Activated CD8-positive, alpha-beta memory T cell treated with anti-CD3 and anti-CD28 coated beads, Interleukin-2, amount 50 U/mL, for 24 hours (primary cell): ENCODE measurements around the gene ACVRL1.

Experiments
- DNase-seq: peaks from one replicate; pipeline ENCODE4 v3.0.0-alpha.2; 2020; ENCODE audit errors: extremely low read depth

ACVRL1 gene

DNA sequence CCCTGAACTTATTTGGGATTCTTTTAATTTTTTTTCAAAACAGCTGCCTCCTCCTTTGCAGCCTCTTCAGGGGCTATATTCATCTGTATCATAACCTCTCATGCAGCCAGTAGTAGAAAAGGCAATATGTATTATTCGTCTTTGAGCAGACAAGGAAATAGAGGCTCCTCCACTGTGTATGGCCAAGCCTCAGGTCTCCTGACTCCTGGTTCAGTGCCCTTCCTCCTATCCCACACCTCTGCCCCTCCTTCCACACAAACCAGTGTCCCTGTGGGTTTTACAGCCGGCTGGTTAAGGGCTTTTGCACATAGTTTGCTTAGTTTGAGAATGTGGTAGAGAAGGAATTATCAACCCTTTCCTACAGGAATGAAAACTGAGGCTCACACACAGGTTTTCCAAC lies 8.8 kb upstream of the ACVRL1 start:
- DNase-seq, result no peak

DNA sequence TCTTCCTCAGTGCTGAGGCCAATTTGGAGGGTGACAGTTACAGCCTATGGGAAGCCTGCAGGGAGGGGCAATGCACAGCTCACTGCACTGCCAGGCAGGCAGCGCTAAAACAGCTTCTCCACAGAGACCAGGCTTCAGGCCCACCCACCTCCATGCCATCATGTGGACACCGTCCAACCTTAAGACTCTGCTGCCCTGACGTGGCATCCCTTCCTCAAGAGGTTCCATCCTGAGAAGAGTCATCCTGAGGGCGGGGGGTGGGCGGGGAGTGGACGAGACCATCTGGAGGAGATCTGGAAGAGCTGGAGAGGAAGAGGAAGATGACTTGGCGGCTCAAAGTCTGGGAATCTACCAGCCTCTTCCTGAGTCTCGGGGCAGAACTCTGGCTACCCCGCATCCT lies 8.4 kb upstream of the ACVRL1 start:
- no peak for DNase-seq

DNA sequence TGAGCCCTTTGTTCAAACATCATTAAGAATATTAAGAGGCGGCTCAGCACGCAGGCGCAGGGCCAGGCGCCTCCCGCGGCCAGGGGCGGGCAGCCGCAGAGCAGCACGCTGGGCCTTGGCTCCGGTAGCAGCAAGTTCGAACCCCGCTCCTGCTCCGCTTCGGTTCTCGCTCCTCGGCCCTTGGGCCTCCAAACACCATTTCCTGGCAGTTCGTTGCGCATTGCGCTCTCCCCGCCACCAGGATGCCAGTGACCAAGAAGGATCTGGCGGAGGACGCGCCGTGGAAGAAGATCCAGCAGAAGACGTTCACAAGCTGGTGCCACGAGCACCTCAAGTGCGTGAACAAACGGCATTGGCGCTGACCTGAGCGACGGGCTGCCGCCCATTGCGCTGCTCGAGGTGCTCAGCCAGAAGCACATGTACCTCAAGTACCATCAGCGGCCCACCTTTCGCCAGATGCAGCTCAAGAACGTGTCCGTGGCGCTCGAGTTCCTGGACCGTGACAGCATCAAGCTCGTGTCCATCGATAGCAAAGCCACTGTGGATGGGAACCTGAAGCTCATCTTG lies 6.9 kb upstream of the ACVRL1 start:
- DNase-seq, result no peak

DNA sequence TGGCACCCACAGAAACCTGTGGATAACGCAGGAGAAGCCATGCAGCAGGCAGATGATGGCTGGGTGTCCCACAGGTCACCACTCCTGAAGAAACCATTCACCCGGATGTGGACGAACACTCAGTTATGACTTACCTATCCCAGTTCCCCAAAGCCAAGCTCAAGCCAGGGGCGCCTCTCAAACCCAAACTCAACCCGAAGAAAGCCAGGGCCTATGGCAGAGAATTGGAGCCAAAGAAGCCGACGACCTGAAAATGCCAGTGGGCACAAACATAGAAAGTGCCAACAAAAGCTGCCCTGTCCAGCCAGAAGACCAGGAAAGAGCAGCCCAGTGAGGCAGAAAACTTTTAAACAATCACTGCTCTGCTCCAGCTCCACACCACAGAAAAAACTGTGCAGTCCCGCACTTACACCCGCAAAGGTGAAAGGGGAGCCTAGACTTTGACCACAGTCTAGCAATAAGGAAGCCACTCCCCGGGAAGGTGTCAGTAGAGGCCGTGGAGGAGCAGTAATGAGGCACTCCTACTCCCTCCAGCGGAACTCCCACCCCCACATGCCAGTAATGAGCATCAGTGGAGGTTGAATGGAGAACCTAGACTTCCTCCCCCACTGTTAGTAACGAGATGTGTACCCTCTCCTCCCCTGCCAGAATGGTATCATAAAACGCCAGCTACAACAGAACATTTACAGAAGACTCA lies 6.0 kb upstream of the ACVRL1 start:
- no peak for DNase-seq

DNA sequence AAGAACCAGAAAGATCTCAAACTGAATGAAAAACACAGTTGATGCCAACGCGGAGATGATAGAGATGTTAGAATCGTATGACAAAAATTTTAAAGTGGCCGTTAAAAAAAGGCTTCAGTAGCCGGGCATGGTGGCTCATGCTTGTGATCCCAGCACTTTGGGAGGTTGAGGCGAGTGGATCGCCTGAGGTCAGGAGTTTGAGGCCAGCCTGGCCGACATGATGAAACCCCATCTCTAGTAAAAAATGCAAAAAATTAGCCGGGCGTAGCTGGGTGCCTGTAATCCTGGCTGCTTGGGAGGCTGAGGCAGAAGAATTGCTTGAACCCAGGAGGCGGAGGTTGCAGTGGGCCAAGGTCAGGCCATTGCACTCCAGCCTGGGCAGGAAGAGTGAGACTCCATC lies 5.4 kb upstream of the ACVRL1 start:
- no peak for DNase-seq

DNA sequence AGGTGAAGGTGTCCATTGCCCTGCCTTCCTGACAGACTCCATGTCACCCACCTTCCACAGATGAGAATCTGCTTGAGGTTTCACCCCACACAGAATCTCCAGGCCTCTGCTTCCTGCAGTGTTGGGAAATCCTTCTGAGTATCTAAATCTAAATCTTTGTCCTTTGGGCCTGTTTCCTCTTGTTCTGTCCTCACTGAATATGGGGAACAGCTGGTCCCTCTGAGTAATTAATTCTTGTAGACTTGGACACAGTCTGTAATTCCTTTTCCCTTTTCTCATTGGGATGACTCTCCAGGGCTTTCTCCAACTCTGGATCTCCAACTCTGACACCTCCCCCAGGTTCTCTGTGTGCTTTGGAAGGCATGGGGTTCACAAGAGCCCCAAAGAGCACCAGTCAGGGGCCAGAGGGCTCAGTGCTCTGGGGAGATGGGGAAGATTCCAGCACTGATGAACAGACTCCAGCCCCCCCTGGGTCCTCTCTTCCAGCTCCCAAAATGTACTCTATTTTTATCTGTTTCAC lies 2.3 kb upstream of the ACVRL1 start:
- no peak for DNase-seq

DNA sequence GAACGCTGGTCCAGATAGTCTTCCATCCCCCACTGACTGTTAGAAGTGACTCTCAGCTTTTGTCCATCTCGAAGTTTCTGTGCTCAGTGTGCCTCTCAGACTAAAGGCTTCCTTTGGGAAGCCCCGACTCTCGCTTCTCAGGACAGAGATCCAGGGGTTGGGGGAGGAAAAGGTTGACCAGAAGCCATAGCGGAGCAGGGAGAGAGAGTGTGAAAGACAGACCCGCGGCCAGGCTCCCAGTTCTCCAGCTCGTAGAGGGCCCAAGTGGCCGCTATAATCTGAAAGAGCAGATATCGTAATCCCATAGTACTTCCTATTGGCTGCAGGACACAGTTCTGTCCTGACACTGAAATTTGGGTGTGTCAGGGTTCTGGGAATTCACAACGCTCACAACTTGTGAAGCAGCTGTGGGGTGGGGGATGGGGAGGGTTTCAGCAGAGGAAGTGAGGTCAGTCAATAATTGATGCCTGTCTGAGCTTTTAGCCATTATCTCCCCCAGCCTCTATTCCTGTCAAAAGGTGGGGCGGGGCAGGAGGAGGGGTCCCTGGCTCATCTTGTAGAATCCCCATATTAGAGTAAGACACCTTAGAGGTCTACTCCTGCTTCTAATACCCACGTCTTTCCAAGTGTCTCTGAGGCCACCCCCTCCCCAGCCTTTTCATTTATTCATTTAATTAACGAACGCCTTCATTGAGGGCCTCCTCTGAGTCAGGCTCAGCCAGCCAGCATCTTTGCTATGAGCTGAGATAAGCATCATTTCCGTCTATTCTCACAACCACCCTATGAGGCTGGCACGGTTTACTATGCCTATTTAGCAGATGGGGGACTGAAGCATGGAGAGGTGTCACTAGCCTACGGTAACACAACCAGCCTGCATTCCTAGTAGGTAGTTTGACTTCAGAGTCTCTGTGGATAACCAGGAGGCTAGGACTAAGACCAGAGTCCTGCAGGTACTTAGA lies 1.6 kb upstream of the ACVRL1 start:
- DNase-seq, result no peak

DNA sequence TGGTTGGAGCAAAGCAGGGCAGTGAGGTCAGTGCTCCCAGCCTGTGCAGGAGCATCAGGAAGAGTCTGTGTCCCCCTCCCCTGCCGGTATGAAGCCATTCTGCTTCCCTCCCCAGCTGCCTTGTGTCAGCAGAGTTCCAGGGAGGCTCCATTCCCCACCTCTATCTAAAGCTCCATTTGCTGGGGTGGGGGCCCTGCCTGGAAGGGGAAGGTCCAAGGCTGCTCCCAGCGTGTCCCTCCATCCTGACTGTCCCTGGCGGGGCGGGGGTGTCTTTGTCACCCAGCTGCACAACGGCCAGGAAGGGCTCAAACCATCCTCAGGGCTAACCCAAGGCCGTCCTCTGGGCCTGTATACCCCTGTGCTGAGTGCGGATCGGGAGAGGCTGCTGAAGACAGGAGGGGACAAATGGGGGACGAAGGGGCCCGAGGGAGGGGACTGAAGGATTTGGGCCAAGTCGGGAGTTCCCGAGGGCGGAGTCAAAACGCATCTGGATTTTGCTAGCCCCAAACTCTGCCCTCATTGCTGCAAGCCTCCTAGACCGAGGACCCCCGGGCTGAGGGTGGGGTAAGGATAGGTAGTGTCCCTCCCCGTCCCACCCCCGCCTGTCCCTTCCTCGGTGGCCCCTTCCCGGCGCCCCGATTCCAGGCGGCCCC lies 748 bp upstream of the ACVRL1 start:
- no peak for DNase-seq

DNA sequence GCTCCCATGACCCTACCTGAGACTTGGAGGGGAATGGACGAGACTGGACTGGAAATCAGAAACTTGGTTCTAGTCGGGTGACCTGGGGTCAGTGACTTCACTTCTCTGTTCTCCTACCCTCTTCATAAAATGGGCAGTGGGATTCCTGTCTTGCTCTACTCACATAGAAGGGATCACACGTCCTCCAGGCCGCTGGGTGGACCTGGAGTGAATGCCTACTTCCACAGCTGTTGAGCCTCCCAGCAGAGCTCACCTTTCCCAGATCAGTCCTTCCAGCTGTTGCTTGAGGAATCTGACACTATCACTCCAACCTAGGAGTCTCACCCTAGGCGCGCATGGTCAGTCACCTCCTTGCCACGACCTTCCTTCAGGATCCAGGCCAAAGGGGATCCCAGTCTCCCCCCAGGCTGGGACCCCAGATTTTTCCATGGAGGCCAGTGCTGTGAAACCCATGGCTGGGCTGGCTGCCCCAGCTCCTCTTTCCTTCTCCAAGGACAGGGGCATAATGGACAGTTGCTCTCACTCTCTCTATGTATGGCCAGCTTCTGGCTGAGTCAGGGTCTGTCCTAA lies 637 bp downstream of the ACVRL1 start:
- DNase-seq, result no peak

DNA sequence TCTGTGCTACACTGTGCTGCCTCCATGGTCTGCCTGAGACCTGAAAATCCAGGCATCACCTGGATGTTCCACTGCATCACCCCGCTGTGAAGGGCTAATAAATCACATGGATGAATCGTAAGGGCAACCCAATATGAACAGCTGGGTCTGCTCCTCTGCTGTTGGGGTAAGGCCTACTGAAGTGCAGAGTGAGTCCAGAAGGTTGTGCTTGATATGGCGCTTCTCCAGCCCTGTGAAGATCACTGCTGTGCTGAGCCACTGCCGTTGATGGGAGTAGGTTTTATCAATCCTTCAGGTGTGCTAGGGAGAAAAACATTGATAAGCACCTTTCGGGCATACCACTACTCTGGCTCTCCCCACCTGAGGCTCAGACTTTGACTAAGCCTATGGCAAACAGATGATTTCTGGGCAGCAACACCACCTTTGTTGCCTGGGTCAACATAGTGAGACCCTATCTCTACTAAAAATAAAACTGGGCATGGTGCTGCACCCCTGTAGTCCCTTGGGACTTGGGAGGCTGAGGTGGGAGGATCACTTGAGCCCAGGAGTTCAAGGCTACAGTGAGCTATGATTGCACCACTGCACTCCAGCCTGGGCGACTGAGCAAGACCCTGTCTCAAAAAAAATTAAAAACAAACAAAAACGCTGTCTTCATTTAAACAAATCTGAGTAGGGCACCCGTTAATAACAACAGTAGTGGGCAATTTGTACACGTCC lies 1.7 kb downstream of the ACVRL1 start:
- DNase-seq, result no peak

DNA sequence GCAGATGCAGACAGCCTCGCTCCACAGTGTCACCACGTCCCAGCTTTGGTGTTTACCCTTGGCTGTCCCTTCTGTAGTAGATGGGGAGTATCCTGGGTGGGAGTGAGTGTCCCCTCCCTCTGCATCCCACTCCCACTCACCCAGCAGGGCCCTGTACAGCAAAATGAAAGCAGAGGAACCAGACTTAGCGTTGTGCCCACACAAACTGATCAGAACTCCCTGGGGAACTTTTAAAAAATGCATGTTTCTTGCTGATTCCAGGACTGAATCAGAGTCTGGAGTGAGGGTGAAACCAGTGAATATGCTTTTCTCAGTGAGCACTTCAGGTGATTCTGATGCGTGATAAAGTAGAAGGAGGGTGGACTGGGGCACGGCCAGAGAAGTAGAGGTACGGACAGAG lies 2.9 kb downstream of the ACVRL1 start:
- DNase-seq, result no peak

DNA sequence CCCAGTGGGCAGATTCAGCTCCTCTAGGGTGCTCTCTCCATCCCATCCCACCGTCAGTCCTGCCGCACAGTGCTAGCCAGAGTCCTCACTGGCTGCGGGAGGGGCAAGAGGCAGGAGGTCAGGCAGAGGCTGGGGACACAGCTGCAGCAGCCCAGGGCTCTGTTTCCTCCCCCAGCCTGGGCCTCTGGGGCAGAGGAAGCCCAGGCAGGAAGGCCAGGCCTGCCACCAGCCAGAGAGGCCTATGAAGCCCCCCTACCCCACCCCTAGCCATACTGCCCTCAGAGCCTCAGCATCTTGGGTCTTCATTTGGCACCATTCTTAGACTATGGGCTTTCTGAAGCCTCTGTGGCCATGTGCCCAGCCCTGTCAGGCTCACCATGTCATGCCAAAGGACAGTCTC lies 3.4 kb downstream of the ACVRL1 start:
- no peak for DNase-seq

DNA sequence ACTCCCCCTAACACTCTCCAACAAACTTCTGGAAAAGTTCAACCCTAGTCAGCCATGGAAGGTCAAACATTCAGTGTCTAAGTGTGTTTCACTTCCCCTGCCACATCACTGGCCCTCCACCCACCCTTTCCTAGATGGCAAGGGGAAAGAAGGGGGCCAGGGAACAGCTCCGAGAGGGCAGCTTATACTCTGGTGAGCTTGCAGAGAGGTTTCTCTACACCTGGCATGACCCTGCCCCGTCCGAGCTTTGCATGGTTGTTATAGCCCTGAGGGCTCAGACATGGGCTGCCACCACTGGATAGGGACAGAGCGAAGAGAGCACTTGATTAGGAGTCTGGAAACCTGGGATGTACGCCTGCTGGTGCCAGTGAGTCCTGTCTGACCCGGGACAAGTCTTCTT lies 4.0 kb downstream of the ACVRL1 start:
- no peak for DNase-seq

DNA sequence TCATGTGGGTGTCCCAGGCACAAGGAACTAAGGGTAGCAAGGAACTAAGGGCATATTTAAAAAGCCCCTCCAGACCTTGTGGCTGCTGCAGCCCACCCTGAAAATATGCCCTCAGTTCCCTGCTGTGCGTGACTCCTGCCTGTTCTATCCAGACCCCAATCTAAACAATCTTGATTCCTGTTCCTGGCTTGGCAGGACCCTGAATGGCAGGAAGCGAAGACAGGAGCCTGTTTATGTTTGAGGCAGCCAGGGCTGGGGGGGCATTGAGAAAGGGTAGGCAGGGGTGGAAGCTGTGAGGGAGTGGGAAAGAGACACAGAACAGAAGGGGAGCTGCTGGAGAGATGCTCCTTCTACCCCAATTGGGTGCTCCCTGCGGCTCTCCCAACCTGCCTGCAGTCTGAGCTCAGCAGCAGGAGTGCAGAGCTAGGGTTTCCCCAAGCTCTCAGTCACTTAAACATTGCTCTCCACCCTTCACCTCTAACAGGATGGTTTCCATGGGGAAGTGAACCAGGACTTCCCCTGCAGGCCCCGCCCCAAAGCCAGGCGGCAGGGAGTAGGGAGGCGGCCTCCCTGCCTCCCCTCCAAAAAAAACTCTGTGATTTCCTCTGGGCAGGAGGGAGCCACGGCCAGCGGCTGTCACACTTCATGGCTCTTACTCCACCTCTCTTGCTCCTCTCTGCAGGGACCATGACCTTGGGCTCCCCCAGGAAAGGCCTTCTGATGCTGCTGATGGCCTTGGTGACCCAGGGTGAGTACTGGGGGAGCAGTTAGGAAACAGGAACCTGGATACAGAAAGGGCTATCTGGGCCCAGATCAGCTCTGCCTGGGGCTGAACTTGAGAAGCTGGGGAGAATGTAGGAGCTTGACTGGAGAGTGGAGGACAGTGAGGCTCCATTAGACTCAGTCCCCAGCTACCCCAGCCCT lies 4.7 kb downstream of the ACVRL1 start:
- DNase-seq, result no peak

DNA sequence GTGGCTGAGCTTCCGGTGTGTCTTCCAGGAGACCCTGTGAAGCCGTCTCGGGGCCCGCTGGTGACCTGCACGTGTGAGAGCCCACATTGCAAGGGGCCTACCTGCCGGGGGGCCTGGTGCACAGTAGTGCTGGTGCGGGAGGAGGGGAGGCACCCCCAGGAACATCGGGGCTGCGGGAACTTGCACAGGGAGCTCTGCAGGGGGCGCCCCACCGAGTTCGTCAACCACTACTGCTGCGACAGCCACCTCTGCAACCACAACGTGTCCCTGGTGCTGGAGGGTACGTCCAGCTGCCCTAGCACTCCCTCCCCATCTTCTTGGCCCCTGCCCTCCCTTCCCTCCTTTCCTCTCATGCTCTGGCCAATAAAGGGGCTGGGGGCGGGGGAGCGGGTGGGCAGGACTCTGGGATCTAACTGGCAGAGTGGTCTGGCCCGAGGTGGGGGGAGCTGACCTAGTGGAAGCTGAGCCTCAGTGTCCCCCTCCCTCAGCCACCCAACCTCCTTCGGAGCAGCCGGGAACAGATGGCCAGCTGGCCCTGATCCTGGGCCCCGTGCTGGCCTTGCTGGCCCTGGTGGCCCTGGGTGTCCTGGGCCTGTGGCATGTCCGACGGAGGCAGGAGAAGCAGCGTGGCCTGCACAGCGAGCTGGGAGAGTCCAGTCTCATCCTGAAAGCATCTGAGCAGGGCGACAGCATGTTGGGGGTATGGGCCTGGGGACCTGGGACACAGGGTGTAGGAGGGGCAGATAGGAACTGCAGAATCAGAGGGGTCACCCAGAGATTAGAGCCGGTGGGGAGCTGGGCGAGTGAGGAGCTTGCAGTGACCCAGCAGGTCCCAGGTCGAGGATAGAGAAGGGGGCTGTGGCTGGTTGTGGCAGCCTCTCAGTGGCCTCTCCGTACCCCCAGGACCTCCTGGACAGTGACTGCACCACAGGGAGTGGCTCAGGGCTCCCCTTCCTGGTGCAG lies 6.0 kb downstream of the ACVRL1 start:
- no peak for DNase-seq

DNA sequence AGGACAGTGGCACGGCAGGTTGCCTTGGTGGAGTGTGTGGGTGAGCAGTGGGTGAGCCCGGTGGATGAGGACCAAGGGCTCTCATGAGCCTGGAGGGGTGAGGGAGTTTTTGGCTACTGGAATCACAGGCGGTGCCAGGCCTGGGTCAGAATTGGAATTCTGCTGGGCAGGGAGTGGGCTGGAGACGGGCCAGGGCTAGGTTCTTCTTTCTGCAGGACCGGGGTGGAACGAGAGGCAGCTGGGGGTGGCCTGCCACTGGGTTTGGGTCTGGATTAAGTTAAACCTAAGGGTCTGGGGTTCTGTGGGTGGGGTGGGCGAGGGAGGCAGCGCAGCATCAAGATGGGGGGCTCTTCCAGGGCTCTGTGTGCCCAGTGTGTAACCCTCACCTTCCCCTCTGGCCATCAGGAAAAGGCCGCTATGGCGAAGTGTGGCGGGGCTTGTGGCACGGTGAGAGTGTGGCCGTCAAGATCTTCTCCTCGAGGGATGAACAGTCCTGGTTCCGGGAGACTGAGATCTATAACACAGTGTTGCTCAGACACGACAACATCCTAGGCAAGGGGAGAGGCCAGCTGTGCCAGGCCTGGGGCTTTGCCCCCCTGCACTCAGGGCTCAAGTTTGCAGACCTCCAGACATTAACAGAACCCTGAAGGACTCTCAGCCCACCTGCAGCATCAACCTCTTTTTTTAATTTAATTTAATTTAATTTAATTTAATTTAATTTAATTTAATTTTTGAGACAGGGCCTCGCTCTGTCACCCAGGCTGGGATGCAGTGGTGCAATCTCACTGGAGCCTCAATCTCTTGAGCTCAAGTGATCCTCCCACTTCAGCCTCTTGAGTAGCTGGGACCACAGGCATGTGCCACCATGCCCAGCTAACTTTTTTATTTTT lies 7.0 kb downstream of the ACVRL1 start:
- DNase-seq, result no peak

DNA sequence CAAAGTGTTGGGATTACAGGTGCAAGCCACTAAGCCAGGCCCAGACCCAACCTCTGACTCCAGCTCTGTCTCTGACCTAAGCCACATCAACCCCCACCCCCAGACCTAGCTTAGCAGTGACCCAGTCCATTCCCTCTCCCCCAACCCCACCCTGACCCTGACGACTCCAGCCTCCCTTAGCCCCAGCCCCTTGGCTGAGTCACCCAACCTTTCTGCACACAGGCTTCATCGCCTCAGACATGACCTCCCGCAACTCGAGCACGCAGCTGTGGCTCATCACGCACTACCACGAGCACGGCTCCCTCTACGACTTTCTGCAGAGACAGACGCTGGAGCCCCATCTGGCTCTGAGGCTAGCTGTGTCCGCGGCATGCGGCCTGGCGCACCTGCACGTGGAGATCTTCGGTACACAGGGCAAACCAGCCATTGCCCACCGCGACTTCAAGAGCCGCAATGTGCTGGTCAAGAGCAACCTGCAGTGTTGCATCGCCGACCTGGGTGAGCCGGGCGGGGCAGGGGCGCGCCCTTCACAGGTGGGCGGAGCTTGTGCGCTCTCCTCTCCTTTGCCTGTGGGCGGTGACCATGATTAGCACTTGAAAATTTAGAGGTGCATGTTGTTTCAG lies 7.8 kb downstream of the ACVRL1 start:
- DNase-seq, result no peak
